ENCODE results near the gene SOX4.

The SOX4 gene

DNA sequence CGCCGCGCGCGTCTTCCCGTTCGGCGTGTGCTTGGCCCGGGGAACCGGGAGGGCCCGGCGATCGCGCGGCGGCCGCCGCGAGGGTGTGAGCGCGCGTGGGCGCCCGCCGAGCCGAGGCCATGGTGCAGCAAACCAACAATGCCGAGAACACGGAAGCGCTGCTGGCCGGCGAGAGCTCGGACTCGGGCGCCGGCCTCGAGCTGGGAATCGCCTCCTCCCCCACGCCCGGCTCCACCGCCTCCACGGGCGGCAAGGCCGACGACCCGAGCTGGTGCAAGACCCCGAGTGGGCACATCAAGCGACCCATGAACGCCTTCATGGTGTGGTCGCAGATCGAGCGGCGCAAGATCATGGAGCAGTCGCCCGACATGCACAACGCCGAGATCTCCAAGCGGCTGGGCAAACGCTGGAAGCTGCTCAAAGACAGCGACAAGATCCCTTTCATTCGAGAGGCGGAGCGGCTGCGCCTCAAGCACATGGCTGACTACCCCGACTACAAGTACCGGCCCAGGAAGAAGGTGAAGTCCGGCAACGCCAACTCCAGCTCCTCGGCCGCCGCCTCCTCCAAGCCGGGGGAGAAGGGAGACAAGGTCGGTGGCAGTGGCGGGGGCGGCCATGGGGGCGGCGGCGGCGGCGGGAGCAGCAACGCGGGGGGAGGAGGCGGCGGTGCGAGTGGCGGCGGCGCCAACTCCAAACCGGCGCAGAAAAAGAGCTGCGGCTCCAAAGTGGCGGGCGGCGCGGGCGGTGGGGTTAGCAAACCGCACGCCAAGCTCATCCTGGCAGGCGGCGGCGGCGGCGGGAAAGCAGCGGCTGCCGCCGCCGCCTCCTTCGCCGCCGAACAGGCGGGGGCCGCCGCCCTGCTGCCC is 1.1 kb downstream of the SOX4 start:
- DNase-seq, result peak; percentile 42

DNA sequence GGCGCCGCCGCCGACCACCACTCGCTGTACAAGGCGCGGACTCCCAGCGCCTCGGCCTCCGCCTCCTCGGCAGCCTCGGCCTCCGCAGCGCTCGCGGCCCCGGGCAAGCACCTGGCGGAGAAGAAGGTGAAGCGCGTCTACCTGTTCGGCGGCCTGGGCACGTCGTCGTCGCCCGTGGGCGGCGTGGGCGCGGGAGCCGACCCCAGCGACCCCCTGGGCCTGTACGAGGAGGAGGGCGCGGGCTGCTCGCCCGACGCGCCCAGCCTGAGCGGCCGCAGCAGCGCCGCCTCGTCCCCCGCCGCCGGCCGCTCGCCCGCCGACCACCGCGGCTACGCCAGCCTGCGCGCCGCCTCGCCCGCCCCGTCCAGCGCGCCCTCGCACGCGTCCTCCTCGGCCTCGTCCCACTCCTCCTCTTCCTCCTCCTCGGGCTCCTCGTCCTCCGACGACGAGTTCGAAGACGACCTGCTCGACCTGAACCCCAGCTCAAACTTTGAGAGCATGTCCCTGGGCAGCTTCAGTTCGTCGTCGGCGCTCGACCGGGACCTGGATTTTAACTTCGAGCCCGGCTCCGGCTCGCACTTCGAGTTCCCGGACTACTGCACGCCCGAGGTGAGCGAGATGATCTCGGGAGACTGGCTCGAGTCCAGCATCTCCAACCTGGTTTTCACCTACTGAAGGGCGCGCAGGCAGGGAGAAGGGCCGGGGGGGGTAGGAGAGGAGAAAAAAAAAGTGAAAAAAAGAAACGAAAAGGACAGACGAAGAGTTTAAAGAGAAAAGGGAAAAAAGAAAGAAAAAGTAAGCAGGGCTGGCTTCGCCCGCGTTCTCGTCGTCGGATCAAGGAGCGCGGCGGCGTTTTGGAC is 2.0 kb downstream of the SOX4 start:
- no peak for DNase-seq

DNA sequence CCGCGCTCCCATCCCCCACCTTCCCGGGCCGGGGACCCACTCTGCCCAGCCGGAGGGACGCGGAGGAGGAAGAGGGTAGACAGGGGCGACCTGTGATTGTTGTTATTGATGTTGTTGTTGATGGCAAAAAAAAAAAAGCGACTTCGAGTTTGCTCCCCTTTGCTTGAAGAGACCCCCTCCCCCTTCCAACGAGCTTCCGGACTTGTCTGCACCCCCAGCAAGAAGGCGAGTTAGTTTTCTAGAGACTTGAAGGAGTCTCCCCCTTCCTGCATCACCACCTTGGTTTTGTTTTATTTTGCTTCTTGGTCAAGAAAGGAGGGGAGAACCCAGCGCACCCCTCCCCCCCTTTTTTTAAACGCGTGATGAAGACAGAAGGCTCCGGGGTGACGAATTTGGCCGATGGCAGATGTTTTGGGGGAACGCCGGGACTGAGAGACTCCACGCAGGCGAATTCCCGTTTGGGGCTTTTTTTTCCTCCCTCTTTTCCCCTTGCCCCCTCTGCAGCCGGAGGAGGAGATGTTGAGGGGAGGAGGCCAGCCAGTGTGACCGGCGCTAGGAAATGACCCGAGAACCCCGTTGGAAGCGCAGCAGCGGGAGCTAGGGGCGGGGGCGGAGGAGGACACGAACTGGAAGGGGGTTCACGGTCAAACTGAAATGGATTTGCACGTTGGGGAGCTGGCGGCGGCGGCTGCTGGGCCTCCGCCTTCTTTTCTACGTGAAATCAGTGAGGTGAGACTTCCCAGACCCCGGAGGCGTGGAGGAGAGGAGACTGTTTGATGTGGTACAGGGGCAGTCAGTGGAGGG is 2.8 kb downstream of the SOX4 start:
- DNase-seq, result no peak

DNA sequence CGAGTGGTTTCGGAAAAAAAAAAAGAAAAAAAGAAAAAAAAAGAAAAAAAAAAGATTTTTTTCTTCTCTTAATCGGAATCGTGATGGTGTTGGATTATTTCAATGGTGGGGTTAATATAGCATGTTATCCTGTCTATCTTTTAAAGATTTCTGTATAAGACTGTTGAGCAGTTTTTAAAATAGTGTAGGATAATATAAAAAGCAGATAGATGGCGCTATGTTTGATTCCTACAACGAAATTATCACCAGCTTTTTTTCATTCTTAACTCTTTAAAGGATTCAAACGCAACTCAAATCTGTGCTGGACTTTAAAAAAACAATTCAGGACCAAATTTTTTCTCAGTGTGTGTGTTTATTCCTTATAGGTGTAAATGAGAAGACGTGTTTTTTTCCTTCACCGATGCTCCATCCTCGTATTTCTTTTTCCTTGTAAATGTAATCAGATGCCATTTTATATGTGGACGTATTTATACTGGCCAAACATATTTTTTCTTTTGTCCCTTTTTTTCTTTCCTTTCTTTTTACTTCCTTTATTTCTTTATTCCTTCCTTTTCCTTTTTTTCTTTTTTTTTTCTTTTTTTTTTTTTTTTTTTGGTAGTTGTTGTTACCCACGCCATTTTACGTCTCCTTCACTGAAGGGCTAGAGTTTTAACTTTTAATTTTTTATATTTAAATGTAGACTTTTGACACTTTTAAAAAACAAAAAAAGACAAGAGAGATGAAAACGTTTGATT is 3.6 kb downstream of the SOX4 start:
- peak; percentile 48 for DNase-seq

DNA sequence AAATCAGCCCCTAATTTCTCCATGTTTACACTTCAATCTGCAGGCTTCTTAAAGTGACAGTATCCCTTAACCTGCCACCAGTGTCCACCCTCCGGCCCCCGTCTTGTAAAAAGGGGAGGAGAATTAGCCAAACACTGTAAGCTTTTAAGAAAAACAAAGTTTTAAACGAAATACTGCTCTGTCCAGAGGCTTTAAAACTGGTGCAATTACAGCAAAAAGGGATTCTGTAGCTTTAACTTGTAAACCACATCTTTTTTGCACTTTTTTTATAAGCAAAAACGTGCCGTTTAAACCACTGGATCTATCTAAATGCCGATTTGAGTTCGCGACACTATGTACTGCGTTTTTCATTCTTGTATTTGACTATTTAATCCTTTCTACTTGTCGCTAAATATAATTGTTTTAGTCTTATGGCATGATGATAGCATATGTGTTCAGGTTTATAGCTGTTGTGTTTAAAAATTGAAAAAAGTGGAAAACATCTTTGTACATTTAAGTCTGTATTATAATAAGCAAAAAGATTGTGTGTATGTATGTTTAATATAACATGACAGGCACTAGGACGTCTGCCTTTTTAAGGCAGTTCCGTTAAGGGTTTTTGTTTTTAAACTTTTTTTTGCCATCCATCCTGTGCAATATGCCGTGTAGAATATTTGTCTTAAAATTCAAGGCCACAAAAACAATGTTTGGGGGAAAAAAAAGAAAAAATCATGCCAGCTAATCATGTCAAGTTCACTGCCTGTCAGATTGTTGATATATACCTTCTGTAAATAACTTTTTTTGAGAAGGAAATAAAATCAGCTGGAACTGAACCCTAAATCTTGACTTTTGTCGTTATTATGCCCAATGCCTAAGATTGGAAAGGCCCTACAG is 4.5 kb downstream of the SOX4 start:
- DNase-seq, result no peak

DNA sequence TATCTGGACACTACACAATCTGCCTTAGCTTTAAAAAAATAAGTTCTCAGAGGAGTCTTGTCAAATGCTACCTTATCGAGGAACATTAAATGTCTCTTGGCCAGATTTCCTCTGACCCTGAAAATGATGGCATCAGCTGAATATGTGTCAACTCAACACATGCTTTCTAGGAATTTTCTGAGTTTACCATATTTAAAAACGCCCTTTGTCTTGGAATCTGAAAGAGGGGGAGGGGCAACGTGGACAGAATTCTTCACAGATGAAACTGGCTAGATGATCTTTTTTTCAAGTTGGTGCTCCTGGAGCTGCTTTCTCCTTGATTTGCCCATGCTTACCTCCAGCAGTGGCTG is 5.1 kb downstream of the SOX4 start:
- DNase-seq, result no peak

DNA sequence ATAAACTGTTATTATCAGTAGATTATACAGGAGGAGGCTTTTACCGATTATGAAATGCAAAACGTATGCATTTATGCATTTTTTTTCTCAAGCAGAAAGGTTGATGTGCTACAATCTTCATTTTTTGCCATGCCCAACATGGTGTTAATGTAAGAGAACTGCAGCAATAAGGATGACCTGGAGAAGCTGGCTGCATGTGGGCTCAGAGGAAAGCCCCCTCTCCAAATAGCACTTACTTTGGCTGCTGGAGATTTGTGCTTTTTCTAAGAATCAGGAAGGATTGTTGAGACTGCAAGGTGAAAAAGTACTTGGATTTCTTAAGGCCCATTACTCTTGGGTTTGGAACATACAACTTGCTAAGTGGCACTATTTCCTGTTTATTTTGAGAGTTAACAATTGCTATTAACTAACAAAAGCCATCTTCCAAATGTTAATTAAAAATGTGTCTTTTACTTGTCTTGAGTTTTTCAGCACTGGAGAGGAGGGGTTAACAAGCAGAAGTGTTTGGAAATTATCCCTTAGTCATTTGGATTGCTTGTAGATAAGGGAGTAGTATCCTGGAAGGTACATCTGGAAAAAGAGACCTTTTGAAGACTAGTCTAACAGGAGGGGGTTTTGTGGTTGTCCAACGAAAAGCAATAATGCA is 5.6 kb downstream of the SOX4 start:
- no peak for DNase-seq

DNA sequence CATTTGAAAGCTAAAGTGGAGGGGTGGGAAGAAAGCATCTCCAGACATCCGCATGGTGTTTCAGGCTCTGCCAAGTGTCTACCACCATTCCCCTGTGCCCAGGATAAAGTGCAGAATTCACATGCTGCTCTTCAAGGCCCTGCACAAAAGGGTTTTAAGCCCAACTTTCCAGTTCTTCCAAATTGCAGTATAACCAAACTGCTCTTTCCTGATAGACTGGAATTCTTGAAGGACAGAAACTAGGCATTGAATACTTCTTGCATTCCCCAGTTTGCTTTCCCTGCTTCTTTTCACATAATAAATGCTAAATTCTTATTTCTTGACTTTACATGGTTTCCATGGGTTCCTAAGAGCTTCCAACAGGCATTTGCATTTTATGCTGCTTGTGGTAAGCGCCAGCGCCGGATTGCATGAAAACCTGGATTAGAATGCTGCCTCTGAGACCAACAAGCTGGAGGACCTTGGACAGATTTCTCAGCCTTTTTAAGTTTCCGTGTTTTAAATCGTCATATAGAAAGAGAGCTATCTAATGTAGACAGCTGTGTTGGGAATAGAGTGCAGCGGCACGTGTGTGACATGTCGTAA is 7.9 kb downstream of the SOX4 start:
- DNase-seq, result no peak

DNA sequence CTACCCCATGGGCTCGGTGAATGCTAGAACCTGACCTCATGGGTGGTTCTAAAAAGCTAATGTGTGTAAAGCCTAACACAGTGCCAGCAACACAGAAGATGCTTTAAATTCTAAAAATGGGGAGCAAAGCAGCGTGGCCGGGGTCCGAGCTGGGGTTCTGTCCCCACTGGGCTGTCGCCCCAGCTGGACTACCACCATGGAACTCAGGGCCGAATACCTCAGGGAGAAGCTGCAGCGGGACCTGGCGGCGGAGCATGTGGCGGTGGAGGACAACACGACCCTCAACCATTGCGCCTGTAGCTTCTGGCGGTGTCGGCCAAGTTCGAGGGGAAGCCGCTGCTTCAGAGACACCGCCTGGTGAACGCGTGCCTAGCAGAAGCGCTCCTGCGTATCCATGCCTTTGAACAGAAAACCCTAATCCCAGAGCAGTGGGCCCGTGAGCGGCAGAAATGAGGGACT is 8.4 kb downstream of the SOX4 start:
- no peak for DNase-seq

DNA sequence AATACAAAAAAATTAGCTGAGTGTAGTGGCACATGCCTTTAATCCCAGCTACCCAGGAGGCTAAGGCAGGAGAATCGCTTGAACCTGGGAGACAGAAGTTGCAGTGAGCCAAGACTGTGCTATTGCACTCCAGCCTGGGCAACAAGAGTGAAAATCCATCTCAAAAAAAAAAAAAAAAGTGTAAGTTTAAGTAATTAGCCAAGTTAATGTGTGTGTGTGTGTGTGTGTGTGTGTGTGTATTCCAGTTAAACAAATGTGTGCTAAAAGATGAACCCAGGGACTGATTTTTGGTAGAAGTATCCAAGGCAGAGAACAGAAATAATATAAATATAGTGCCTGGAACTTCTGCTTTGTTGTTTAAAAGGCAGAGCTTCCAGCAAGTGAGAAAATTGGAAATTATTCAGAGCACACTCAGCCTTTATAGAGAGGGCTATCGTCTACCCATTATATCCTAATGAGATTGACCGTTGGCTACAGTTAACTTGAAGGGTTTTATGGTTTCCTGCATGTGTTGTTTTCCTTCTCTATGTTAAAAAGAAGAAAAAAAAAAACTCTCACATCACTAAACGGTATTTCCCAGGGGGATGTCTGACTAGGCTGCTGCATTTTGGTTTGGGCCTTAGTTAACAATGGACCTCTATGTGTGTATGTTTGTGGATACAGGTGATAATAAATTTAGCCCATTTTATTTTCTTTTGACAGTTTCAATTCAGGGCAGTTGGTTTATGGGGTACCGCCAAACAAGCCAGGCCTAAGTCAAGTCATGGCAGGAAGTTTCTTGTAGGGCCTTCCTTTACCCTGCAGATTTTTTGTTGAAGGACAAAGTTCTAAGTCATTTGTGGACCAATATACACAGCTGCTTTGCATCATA is 9.8 kb downstream of the SOX4 start:
- DNase-seq, result peak; percentile 40

DNA sequence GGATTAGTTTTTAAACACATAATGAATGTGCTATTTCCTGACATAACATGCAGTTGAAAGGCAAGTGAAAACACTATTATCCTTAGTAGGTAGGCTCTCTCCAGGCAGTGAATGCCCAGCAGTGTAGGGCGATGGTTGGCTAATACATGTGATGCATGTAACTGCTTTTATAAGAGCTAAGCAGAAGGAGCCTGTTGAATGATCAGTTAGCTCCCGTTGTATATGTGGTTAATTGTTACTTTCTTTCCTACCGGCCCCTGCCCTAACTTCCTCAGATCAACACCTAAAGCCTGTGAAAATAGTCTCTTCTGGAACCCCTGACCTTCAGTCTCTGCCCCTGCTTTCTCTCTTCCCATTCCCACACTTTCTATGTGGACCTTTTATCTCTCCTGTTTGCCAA is 10.5 kb downstream of the SOX4 start:
- no peak for DNase-seq

DNA sequence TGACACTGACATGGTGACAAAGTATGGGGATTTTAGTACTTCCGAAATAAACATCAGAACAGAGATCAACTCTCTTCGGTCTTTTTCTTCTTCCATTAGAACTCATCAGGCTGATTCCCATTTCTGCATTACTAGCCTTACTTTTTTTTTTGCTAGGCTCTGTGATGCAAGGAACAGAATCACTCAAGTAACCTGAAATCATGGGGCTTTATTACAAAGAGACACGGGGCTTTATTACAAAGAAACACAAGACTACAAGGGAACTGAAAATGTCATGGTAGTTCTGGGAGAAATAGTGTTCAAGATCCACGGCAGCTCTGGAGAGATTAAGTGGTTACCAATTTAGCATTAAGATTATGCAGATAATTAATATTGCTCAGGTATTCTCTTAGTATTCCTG is 11.6 kb downstream of the SOX4 start:
- DNase-seq, result no peak

DNA sequence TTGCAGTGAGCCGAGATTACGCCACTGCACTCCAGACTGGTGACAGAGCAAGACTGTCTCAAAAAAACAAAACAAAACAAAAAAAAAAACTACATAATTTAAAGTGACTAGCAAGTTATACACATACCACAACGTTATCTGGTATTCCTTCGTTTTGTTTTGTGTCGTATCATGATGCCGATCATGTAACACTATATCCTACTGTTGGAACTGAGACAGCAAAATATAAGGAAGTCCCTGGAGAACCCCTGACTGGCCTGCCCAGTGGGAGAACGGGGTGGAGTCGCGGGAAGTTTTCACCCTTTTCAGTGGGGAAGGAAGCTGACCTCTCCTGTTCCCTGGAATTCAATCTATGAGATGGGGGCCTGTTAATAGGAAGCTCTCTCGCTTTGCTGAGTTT is 15.1 kb downstream of the SOX4 start:
- no peak for DNase-seq

DNA sequence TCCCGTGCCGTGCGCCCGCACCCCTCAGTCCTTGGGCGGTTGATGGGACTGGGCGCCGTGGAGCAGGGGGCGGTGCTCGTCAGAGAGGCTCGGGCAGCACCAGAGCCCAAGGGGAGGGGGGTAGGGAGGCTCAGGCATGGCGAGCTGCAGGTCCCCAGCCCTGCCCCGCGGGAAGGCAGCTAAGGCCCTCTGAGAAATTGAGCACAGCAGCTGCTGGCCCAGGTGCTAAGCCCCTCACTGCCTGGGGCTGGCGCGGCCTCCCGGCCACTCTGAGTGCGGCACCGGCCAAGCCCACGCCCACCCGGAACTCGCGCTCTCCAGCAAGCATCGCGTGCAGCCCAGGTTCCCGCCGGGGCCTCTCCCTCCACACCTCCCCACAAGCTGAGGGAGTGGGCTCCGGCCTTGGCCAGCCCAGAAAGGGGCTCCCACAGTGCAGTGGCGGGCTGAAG is 16.4 kb downstream of the SOX4 start:
- peak; percentile 53 for DNase-seq

DNA sequence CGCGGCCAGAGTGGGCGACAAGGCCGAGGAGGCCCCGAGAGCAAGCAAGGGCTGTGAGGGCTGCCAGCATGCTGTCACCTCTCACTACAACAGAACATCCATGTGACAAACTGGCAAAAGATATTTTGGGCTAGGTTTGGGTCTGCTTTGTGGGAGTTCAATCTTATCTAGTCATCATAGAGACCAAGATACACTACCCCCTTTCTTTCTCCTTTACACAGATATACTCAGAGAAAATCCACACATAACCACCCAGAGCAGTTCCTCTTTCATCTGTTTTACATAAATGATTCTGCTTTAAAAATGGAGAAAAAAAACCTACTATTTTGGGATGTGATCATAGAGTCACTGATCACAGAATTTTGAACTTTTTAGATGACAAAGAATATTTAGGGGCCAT is 16.8 kb downstream of the SOX4 start:
- peak; percentile 82 for DNase-seq

DNA sequence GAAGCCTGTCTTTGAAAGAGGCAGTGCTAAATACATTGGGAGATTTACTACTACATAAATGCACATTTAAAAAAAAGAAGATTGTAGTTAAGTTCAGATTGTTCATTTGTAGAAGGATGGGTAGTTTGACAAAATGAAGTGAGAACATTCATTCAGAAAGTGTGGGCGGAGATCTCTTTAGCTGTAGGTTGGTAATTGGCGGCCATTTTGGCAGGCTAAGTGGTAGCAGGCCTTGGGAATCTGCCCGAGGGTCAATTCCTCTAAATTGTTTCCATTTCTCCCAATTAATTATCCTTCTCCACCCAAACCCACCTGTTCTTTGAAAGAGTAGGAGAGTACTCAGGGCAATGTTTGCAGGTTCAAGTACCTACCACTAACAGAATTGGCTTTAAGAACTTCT is 17.9 kb downstream of the SOX4 start:
- DNase-seq, result no peak

DNA sequence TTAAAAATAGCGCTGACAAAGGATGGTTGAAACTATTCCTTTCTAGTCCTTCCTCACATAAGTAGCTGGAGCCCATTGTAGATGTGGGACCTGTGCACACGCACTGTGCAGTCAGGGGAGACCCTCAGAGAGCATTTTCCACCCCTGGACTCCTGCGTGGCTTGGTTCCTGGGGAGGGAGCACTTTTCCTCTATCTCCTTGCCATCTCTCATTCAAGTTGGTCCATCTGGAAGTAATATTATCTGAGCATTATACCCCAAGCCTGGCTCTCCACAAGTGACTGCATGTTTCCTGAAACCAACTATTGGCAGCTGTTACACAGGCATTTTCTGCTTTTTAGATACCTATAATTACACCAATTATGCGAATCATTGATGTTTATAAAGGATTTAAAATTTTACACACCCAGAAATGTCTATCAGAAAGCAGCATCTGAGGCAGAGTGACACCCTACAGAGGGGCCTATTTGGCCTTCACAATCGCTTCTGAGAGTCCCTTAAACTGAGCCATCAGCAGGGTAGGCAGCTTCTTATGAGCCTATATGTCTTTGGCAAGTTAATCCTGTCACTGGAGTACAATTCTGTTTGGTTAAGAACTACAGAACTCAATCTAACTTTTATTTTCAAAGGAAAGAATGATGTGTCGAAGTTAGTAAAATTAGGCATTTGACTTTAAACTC is 18.7 kb downstream of the SOX4 start:
- DNase-seq, result no peak

DNA sequence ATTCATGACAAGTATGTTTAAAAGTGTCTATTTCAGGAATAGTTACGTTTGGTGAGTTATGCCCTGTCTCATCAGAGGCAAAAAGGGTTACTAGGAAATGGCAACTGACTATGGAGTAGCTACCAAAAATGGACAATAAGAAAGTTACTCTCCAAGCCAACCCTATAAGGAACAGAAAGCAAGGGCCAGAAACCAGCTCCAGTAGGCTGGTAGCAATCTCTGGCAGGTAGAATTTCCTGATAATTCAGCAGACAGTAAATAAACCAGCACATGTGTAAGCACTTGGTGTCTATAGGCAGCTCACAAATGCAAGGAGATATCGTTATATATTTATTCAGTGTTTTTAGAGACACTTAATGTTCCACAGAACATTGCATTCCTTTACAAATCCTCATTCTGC is 20.3 kb downstream of the SOX4 start:
- peak; percentile 52 for DNase-seq

DNA sequence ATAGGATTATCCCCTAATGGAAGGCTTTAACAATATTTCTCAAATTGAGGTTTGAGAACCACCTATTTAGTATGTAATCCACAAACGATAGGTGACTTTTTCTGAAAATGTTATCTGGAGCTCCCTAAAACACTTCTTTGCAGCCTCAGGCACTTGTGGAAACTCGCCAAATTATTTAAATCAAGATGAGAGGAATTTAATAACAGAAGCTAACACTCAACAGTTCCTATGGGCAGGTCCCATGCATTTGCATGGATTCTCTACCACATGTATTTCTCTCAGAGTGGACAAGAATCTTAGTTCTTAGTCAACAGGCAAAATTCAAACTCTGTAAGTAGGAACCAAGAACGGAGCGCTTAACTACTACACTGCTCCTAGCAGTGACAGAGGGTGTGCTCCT is 20.7 kb downstream of the SOX4 start:
- DNase-seq, result no peak

Measured in MV-4-11 (cell line).